HG02885 (cell line): Measurements from ENCODE around the gene C8A.

Experiments
- ATAC-seq: cut with Tn5 transposase; IDR thresholded peaks from one replicate; pipeline ENCODE4 v1.9.1; 2021; ENCODE audit warnings: mild to moderate bottlenecking; ENCODE audit not compliant: unreplicated experiment, poor library complexity

C8A gene

DNA sequence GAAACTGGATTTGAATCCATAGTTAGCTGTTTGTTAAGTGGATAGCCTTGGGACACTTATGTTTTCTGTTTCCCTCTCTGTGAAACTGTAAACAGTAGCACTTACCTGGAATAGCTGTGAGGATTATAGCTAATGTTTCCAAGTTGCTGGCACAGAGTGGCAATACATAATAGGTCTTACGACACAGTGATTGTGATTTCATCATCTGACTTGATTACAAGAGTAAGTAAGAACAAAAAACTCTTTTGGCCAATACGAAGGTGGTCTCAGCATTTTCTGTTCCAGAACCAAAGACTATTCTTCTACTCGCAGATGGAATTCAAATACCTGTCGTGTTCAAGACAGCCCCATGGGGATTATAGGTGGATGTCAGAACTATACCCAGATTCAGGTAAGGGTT, 109.1 kb downstream of the C8A start:
- ATAC-seq = no peak

DNA sequence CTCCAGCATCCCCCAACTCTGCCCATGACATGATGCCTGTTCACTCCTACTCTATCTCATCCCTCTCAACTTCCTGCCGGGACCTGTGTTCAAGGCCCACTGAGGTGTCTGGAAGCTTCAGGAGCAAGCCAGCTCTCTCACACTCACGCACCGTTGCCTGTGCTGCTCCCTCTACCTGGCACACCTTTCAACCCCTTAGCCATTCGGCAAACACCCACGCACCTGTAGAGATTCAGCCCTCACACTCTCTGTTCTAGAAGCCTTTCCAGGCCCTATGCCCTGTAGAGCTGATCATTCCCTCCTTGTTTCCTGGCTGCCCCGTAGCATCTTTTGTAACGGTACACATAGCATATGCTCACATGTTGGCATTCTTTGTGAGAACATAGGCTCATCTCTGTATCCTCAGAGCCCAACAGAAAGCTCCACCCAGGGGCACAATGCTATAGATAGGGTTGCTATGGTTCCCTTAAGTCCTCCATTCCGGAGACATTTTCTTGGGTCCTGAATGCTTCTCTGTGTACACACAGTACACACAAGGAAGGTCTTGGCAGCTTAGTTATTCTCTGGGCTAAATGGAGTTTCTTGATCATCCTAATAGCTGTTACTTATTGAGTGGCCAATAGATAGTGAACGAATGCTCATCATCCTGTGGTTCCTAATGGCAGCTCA, 109.9 kb downstream of the C8A start:
- ATAC-seq = no peak

DNA sequence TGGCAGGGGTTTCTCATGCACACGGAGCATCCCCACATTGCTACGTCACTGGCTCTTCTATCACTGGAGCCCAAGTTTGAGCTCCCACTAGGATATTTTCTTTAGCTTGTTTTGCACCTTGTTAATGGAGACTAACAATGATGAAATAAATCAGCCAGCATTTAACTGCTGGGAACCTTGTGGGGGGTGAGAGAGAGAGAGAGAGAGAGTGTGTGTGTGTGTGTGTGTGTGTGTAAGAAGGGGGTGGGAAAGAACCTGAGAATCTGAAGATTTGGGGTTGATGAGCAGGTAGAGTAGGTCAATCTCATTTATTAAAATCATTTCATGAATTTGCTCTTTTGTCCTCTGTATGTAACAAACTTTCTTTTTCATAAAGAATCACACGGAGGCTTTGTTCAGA, 110.6 kb downstream of the C8A start:
- ATAC-seq = no peak

DNA sequence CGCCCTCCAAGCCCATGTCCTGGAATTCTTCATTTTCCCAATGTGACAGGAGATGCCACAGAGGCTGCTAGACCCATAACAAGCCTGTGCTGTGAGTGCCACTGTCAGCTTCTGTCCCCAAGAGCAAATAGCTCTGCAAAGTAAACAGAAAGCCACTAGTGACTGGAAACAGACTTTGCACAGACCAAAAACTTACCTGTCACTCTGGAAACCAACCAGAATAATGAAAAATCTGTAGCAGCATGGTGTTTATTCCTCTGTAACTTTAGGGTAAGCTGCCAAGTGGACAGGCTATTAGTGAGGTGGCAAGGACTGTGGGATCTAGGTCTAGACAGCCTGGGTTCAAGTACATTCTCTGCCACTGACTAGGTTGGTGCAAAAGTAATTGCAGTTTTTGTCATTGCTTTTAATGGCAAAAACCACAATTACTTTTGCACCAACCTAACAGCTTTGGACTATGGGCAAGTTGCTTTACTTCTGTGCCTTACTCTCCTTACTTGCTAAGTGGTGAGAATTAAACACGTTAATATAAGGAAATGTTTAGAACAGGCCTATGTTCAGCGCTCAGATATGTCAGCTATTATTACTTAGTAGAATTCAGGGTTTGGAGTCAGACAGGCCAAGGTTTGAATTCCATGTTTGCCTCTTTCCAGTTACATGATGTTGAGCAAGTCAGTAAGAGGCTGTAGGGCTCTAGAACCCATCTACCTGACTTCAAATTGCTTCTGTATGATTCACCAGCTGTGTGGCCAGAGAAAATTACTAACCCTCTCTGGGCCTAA, 111.5 kb downstream of the C8A start, which contains the start of gene C8B:
TSS of gene C8B (minus strand) at position 100 of the 782 bp plus-strand sequence. CDS start at position 33, 67 bp downstream.
- ATAC-seq = no peak

DNA sequence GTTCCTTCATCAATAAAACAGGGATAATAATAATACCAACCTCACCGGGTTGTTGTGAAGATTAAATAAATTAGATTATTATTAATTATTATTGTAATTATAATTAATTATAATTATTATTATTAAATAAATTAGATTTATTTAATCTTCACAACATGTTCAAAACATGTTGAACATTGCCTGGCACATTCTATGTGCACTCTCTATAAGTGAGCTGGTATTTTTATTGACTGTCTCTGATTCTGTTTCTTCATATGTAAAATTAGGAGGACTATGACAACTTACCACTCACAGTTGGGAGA, 112.1 kb downstream of the C8A start:
- ATAC-seq = no peak

DNA sequence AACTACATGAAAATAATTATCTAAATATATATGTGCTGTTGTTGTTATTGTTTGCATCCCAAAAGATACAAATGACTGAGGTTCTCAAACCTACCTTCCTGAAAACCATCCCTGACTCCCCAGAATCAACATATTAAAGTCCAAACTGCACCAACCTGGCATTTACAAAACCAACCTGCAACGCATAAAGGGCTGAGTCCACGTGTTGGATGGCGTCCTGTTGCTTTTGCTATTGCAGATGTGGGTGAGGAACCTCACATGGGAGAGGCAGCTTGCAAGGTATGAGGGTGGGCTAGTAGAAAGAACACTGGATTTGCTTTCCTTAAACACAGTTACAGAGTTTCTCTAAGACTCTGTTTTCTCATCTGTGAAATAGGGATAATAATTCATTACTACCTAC, 112.8 kb downstream of the C8A start:
- no peak for ATAC-seq
